WTC11 (cell line): Measurements from ENCODE around the gene AP5Z1.

Experiments
- ATF3 ChIP-seq: sonication (generic); formaldehyde crosslinking; conservative IDR thresholded peaks from 2 replicates; pipeline ENCODE4 v1.8.1; 2022; ENCODE audit warnings: mild to moderate bottlenecking, missing genetic modification reagents
- CREB1 ChIP-seq: sonication (generic); formaldehyde crosslinking; IDR thresholded peaks from 2 replicates; pipeline ENCODE4 v1.8.0; 2023; ENCODE audit warnings: mild to moderate bottlenecking, missing genetic modification reagents
- JAZF1 ChIP-seq: fragments of 250-450 bp; sonication (Bioruptor Pico); IDR thresholded peaks from 2 replicates; pipeline ENCODE4 v1.9.0; 2021; ENCODE audit warnings: moderate library complexity, mild to moderate bottlenecking, inconsistent platforms
- NFE2L1 ChIP-seq: sonication (generic); formaldehyde crosslinking; IDR thresholded peaks from 2 replicates; pipeline ENCODE4 v1.8.1; 2023; ENCODE audit warnings: missing genetic modification reagents
- NR1H2 ChIP-seq: sonication (generic); formaldehyde crosslinking; IDR thresholded peaks from 2 replicates; pipeline ENCODE4 v1.9.0; 2021; ENCODE audit warnings: mild to moderate bottlenecking, moderate library complexity, missing genetic modification reagents
- NR2C2 ChIP-seq: sonication (generic); formaldehyde crosslinking; IDR thresholded peaks from 2 replicates; pipeline ENCODE4 v1.8.0; 2022; ENCODE audit warnings: mild to moderate bottlenecking, missing genetic modification reagents
- PREB ChIP-seq: sonication (generic); formaldehyde crosslinking; IDR thresholded peaks from 2 replicates; pipeline ENCODE4 v1.8.1; 2022; ENCODE audit warnings: mild to moderate bottlenecking, missing genetic modification reagents, moderate library complexity, borderline replicate concordance
- TEAD4 ChIP-seq: sonication (generic); formaldehyde crosslinking; IDR thresholded peaks from 2 replicates; pipeline ENCODE4 v1.8.0; 2022; ENCODE audit warnings: mild to moderate bottlenecking, missing genetic modification reagents
- TF ChIP-seq, protein P1 (sequence below): fragments of 250-450 bp; sonication (Bioruptor Pico); conservative IDR thresholded peaks from 2 replicates; pipeline ENCODE4 v1.9.0; 2021; ENCODE audit warnings: mild to moderate bottlenecking
- TF ChIP-seq, protein P2 (sequence below): fragments of 200-600 bp; IDR thresholded peaks from 2 replicates; pipeline ENCODE4 v1.8.0; 2022; ENCODE audit warnings: antibody characterized with exemption

- TF ChIP-seq, protein P1, sequence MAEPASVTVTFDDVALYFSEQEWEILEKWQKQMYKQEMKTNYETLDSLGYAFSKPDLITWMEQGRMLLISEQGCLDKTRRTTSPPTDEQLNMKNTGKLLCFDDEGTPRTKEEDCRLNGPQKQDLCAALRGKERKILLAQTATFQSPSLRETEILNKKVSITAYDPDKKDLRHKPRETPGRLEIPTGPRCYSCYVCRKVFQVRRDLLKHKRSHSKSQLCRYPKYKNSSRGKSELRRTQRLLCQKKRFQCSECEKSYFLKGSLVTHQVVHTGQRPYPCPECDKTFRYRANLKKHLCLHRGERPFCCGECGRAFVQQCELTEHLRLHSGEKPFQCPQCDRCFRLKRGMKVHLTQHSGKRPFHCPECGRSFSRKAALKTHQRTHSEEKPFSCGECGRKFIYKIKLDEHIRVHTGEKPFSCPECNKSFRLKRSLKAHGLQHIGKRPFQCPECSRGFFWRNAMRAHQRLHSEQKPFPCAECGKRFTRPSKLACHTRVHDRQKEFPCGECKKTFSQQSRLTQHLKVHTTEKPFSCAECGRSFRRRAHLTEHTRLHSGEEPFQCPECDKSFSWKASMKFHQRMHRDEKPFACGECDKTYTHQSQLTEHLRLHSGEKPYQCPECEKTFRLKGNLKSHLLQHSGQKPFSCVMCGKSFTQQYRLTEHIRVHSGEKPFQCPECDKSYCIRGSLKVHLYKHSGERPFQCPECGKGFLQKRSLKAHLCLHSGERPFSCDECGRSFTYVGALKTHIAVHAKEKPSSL (CRISPR knock-in tag), result no peak
- TF ChIP-seq, protein P2, sequence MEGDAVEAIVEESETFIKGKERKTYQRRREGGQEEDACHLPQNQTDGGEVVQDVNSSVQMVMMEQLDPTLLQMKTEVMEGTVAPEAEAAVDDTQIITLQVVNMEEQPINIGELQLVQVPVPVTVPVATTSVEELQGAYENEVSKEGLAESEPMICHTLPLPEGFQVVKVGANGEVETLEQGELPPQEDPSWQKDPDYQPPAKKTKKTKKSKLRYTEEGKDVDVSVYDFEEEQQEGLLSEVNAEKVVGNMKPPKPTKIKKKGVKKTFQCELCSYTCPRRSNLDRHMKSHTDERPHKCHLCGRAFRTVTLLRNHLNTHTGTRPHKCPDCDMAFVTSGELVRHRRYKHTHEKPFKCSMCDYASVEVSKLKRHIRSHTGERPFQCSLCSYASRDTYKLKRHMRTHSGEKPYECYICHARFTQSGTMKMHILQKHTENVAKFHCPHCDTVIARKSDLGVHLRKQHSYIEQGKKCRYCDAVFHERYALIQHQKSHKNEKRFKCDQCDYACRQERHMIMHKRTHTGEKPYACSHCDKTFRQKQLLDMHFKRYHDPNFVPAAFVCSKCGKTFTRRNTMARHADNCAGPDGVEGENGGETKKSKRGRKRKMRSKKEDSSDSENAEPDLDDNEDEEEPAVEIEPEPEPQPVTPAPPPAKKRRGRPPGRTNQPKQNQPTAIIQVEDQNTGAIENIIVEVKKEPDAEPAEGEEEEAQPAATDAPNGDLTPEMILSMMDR, result no peak
- TF ChIP-seq NFE2L1 (CRISPR knock-in tag), result no peak
- TF ChIP-seq ATF3, result no peak
- TF ChIP-seq NR2C2 (CRISPR knock-in tag), result no peak
- no peak for TF ChIP-seq PREB (CRISPR knock-in tag)
- TF ChIP-seq CREB1 (CRISPR knock-in tag), result no peak
- TF ChIP-seq JAZF1 (CRISPR knock-in tag), result no peak
- TF ChIP-seq NR1H2 (CRISPR knock-in tag), result no peak
- no peak for TF ChIP-seq TEAD4 (CRISPR knock-in tag)
Measured at GRCh38 chr7:4731803-4732202, 43.6 kb upstream of the AP5Z1 start.
